BJ (cell line): ENCODE data around the gene S100A6. TPM values are rescaled to one million over a fixed set of nuclear protein-coding genes. Genes with fewer than 3 reads are reported as not detected.
"Not testable (repeated sequence)": the region's sequence is repeated elsewhere in the genome, so short reads cannot be mapped to it uniquely, and the experiment has no call there.

Experiments used
- CTCF ChIA-PET: fragments of 350-600 bp; formaldehyde crosslinking; extraction: SDS; loops from one replicate; lab custom pipeline; 2021; ENCODE audit warnings: antibody characterized with exemption, inconsistent platforms; lab: Yijun Ruan, JAX
- POLR2A ChIA-PET: fragments of 300-600 bp; sonication (Branson Sonifier 250); formaldehyde crosslinking; extraction: SDS; loops from one replicate; lab custom pipeline; 2021; ENCODE audit warnings: antibody characterized with exemption; lab: Charles Lee
- DNase-seq: peaks from one replicate; pipeline ENCODE4 v3.0.0-alpha.2; 2011; ENCODE audit warnings: low read depth
- H3K27me3 ChIP-seq: 2 replicates; pipeline ENCODE4 v1.6.0; 2011; ENCODE audit warnings: low read length; ENCODE audit not compliant: control insufficient read depth, insufficient read depth
- H3K36me3 ChIP-seq: 2 replicates; pipeline ENCODE4 v1.5.1; 2011; ENCODE audit warnings: low read length; ENCODE audit not compliant: control insufficient read depth, insufficient read depth
- H3K4me3 ChIP-seq: 2 replicates; pipeline ENCODE4 v1.5.1; 2011; ENCODE audit warnings: low read depth, mild to moderate bottlenecking, control low read depth, low read length
- CTCF ChIP-seq: IDR thresholded peaks from 2 replicates; pipeline ENCODE4 v1.5.1; 2011; ENCODE audit warnings: low read depth, mild to moderate bottlenecking, control low read depth, inconsistent platforms, low read length, moderate library complexity; ENCODE audit not compliant: insufficient read depth
- polyA plus RNA-seq: library from polyadenylated mRNA; depleted of rRNA; stranded (reverse); fragments of >200 nt; gene quantifications from 2 replicates; pipeline ENCODE4 v1.2.3, GENCODE V29; 2011

The S100A6 gene
- polyA plus RNA-seq, 1 experiment = 1,308 TPM

GRCh38 chr1:153531638-153532037, 4.2 kb downstream of the S100A6 start:
- peaks cover 2% of the 10 kb centered on the region; the same call in 1 of the 2 replicates for H3K36me3 ChIP-seq
- no peak for DNase-seq
- no peaks in the 10 kb centered on the region for H3K27me3 ChIP-seq
- CTCF ChIA-PET = interaction anchor here (0.5 to 8.1 kb wide), 15 partner anchors 10 to 1438 kb away, joined by 3 to 164 read pairs (median 15); partner anchors contain the start of genes S100A1, S100A13, S100A16 and S100A2
- POLR2A ChIA-PET = interaction anchor here (0.7 kb wide), 1 partner anchor 37 kb away, joined by 9 read pairs; no protein-coding TSS in a partner anchor
- H3K4me3 ChIP-seq = no peak overlapping the region
- no peak for TF ChIP-seq CTCF

- ChIA-PET POLR2A (no interaction called here), CTCF (interaction anchor here (0.7 to 4.6 kb wide), 5 partner anchors 17 to 175 kb away, joined by 3 to 25 read pairs (median 3); no protein-coding TSS in a partner anchor)
- Histone ChIP-seq H3K36me3 (no peaks in the 10 kb centered on the region), H3K4me3 (no peak overlapping the region), H3K27me3 (no peaks in the 10 kb centered on the region)
- no peak for TF ChIP-seq CTCF
- no peak for DNase-seq
These were observed 8.1 kb downstream of the S100A6 start for GRCh38 chr1:153527683-153528040.

- no peak overlapping the region for H3K4me3 ChIP-seq
- TF ChIP-seq CTCF = no peak
- H3K27me3 ChIP-seq = no peaks in the 10 kb centered on the region
- no peaks in the 10 kb centered on the region for H3K36me3 ChIP-seq
- ChIA-PET POLR2A (no interaction called here), CTCF (interaction anchor here (1.4 to 4.6 kb wide), 4 partner anchors 17 to 174 kb away, joined by 3 to 25 read pairs (median 4); no protein-coding TSS in a partner anchor)
- no peak for DNase-seq
These were observed 8.6 kb downstream of the S100A6 start for GRCh38 chr1:153527023-153527682.

GRCh38 chr1:153526132-153526543, 9.7 kb downstream of the S100A6 start:
- Histone ChIP-seq H3K27me3 (no peaks in the 10 kb centered on the region), H3K36me3 (no peaks in the 10 kb centered on the region), H3K4me3 (no peak overlapping the region)
- DNase-seq = no peak
- POLR2A ChIA-PET = no interaction called here
- no peak for TF ChIP-seq CTCF
- CTCF ChIA-PET = interaction anchor here (1.2 to 4.6 kb wide), 6 partner anchors 9 to 46 kb away, joined by 5 to 25 read pairs (median 8); no protein-coding TSS in a partner anchor

GRCh38 chr1:153525088-153525728, 10.6 kb downstream of the S100A6 start:
- no peak overlapping the region for H3K4me3 ChIP-seq
- H3K27me3 ChIP-seq = no peaks in the 10 kb centered on the region
- DNase-seq = no peak
- TF ChIP-seq CTCF = no peak
- ChIA-PET POLR2A (no interaction called here), CTCF (interaction anchor here (0.6 to 4.6 kb wide), 12 partner anchors 7 to 1537 kb away, joined by 3 to 25 read pairs (median 4); no protein-coding TSS in a partner anchor)
- H3K36me3 ChIP-seq = no peaks in the 10 kb centered on the region

GRCh38 chr1:153522353-153523048, 13.3 kb downstream of the S100A6 start:
- H3K36me3 ChIP-seq, POLR2A ChIA-PET, H3K27me3 ChIP-seq, DNase-seq, H3K4me3 ChIP-seq: not testable (repeated sequence)
- CTCF ChIA-PET = interaction anchor here (0.6 to 5.1 kb wide), 4 partner anchors 10 to 47 kb away, joined by 3 to 38 read pairs (median 3); no protein-coding TSS in a partner anchor

GRCh38 chr1:153521808-153522207, 14.0 kb downstream of the S100A6 start:
- DNase-seq, H3K27me3 ChIP-seq, POLR2A ChIA-PET, H3K36me3 ChIP-seq, H3K4me3 ChIP-seq: not testable (repeated sequence)
- CTCF ChIA-PET = interaction anchor here (1.0 to 5.1 kb wide), 8 partner anchors 11 to 96 kb away, joined by 3 to 38 read pairs (median 5); no protein-coding TSS in a partner anchor
